Mononuclear cell (primary cell): ENCODE measurements around the gene CA12. TPM values are rescaled to one million over a fixed set of nuclear protein-coding genes. Genes with fewer than 3 reads are reported as not detected.

Source experiments
- H3K27me3 ChIP-seq: 2 replicates; pipeline ENCODE4 v1.6.0; 2011; ENCODE audit warnings: low read length, control low read depth; ENCODE audit not compliant: insufficient read depth
- H3K4me1 ChIP-seq: 2 replicates; pipeline ENCODE4 v1.5.1; 2011; ENCODE audit warnings: mild to moderate bottlenecking, low read length, control low read depth; ENCODE audit not compliant: insufficient read depth
- H3K4me3 ChIP-seq: 2 replicates; pipeline ENCODE4 v1.5.1; 2011; ENCODE audit warnings: mild to moderate bottlenecking, low read length, moderate library complexity
- H3K9me3 ChIP-seq: 2 replicates; pipeline ENCODE4 v1.5.1; 2011; ENCODE audit warnings: low read depth, mild to moderate bottlenecking, control low read depth, low read length
- total RNA-seq: library from RNA; depleted of rRNA; stranded (reverse); fragments of >200 nt; gene quantifications from one replicate; pipeline ENCODE4 v1.2.3, GENCODE V29; 2012

The CA12 gene
- total RNA-seq, 1 donor, result not detected

GRCh38 chr15:63362196-63362595, 19.4 kb downstream of the CA12 start:
- Histone ChIP-seq H3K9me3 (no peaks in the 10 kb centered on the region), H3K4me1 (no peaks in the 10 kb centered on the region), H3K27me3 (no peaks in the 10 kb centered on the region), H3K4me3 (no peak overlapping the region)

- H3K27me3 ChIP-seq, result no peaks in the 10 kb centered on the region
- no peaks in the 10 kb centered on the region for H3K9me3 ChIP-seq
- H3K4me1 ChIP-seq, result no peaks in the 10 kb centered on the region
- H3K4me3 ChIP-seq, result no peak overlapping the region
Observed at GRCh38 chr15:63360170-63360569, 21.5 kb downstream of the CA12 start.

GRCh38 chr15:63358241-63359029, 23.2 kb downstream of the CA12 start:
- Histone ChIP-seq H3K4me3 (no peak overlapping the region), H3K4me1 (no peaks in the 10 kb centered on the region), H3K9me3 (no peaks in the 10 kb centered on the region), H3K27me3 (no peaks in the 10 kb centered on the region)

GRCh38 chr15:63357731-63358130, 23.9 kb downstream of the CA12 start:
- no peaks in the 10 kb centered on the region for H3K27me3 ChIP-seq
- no peaks in the 10 kb centered on the region for H3K4me1 ChIP-seq
- no peaks in the 10 kb centered on the region for H3K9me3 ChIP-seq
- no peak overlapping the region for H3K4me3 ChIP-seq

GRCh38 chr15:63357061-63357460, 24.6 kb downstream of the CA12 start:
- Histone ChIP-seq H3K4me1 (no peaks in the 10 kb centered on the region), H3K27me3 (no peaks in the 10 kb centered on the region), H3K9me3 (no peaks in the 10 kb centered on the region), H3K4me3 (no peak overlapping the region)

GRCh38 chr15:63354821-63355650, 26.6 kb downstream of the CA12 start:
- no peaks in the 10 kb centered on the region for H3K9me3 ChIP-seq
- no peak overlapping the region for H3K4me3 ChIP-seq
- H3K4me1 ChIP-seq, result no peaks in the 10 kb centered on the region
- no peaks in the 10 kb centered on the region for H3K27me3 ChIP-seq

GRCh38 chr15:63353887-63354286, 27.8 kb downstream of the CA12 start:
- Histone ChIP-seq H3K9me3 (no peaks in the 10 kb centered on the region), H3K4me1 (peaks cover 1% of the 10 kb centered on the region), H3K4me3 (no peak overlapping the region), H3K27me3 (no peaks in the 10 kb centered on the region)

- H3K9me3 ChIP-seq, result no peaks in the 10 kb centered on the region
- H3K4me3 ChIP-seq, result no peak overlapping the region
- H3K4me1 ChIP-seq, result peaks cover 7% of the 10 kb centered on the region
- no peaks in the 10 kb centered on the region for H3K27me3 ChIP-seq
Observed at GRCh38 chr15:63353261-63353660, 28.4 kb downstream of the CA12 start.

GRCh38 chr15:63352808-63353207, 28.8 kb downstream of the CA12 start:
- H3K4me3 ChIP-seq, result no peak overlapping the region
- H3K27me3 ChIP-seq, result no peaks in the 10 kb centered on the region
- H3K4me1 ChIP-seq, result peaks cover 10% of the 10 kb centered on the region
- no peaks in the 10 kb centered on the region for H3K9me3 ChIP-seq

- Histone ChIP-seq H3K27me3 (no peaks in the 10 kb centered on the region), H3K4me3 (no peak overlapping the region), H3K9me3 (no peaks in the 10 kb centered on the region), H3K4me1 (peaks cover 10% of the 10 kb centered on the region)
Observed at GRCh38 chr15:63351170-63351569, 30.5 kb downstream of the CA12 start.

GRCh38 chr15:63350178-63350621, 31.4 kb downstream of the CA12 start:
- H3K4me3 ChIP-seq, result no peak overlapping the region
- no peaks in the 10 kb centered on the region for H3K9me3 ChIP-seq
- peaks cover 10% of the 10 kb centered on the region for H3K4me1 ChIP-seq
- no peaks in the 10 kb centered on the region for H3K27me3 ChIP-seq

- Histone ChIP-seq H3K4me1 (peaks cover 10% of the 10 kb centered on the region), H3K4me3 (no peak overlapping the region), H3K27me3 (no peaks in the 10 kb centered on the region), H3K9me3 (no peaks in the 10 kb centered on the region)
Observed at GRCh38 chr15:63349621-63350020, 32.0 kb downstream of the CA12 start.

- no peaks in the 10 kb centered on the region for H3K27me3 ChIP-seq
- no peaks in the 10 kb centered on the region for H3K9me3 ChIP-seq
- H3K4me3 ChIP-seq, result no peak overlapping the region
- peaks cover 10% of the 10 kb centered on the region for H3K4me1 ChIP-seq
Observed at GRCh38 chr15:63349156-63349555, 32.5 kb downstream of the CA12 start.

- no peaks in the 10 kb centered on the region for H3K9me3 ChIP-seq
Observed at GRCh38 chr15:63348392-63348791, 33.3 kb downstream of the CA12 start.

GRCh38 chr15:63347074-63347857, 34.4 kb downstream of the CA12 start:
- Histone ChIP-seq H3K9me3 (no peaks in the 10 kb centered on the region), H3K27me3 (no peaks in the 10 kb centered on the region), H3K4me3 (no peak overlapping the region), H3K4me1 (peaks cover 10% of the 10 kb centered on the region)

More at GRCh38 chr15:63348392-63348791, 33.3 kb downstream of the CA12 start:
- H3K4me1 ChIP-seq, result peaks cover 10% of the 10 kb centered on the region
- H3K4me3 ChIP-seq, result no peak overlapping the region
- H3K27me3 ChIP-seq, result no peaks in the 10 kb centered on the region
